Osteoblast (primary cell): ENCODE measurements around the gene TM9SF3. TPM values are rescaled to one million over a fixed set of nuclear protein-coding genes. Genes with fewer than 3 reads are reported as not detected.

ENCODE experiments used
- DNase-seq: peaks from one replicate; pipeline ENCODE4 v3.0.0; 2011; ENCODE audit warnings: low spot score, mixed read lengths; ENCODE audit not compliant: insufficient read length; ENCODE audit errors: missing footprints
- H2AFZ ChIP-seq: 2 replicates; pipeline ENCODE4 v1.6.0; 2011; ENCODE audit warnings: mild to moderate bottlenecking, low read length
- H3K27ac ChIP-seq: 2 replicates; pipeline ENCODE4 v1.5.1; 2011; ENCODE audit warnings: mild to moderate bottlenecking, low read depth, low read length, moderate library complexity
- H3K27me3 ChIP-seq: 2 replicates; pipeline ENCODE4 v1.6.0; 2012; ENCODE audit warnings: mild to moderate bottlenecking, control low read depth, inconsistent platforms, low read length, moderate library complexity; ENCODE audit not compliant: insufficient read depth
- H3K36me3 ChIP-seq: 2 replicates; pipeline ENCODE4 v1.5.1; 2011; ENCODE audit warnings: mild to moderate bottlenecking, low read length, control low read depth, moderate library complexity; ENCODE audit not compliant: insufficient read depth
- H3K4me1 ChIP-seq: 2 replicates; pipeline ENCODE4 v1.5.1; 2011; ENCODE audit warnings: mild to moderate bottlenecking, low read length, control low read depth, moderate library complexity; ENCODE audit not compliant: insufficient read depth
- H3K4me2 ChIP-seq: 2 replicates; pipeline ENCODE4 v1.6.0; 2011; ENCODE audit warnings: mild to moderate bottlenecking, low read length; ENCODE audit not compliant: insufficient read depth
- H3K4me3 ChIP-seq: fragments of 200-600 bp; sonication (generic); 3 replicates; pipeline ENCODE4 v1.5.1; 2012; ENCODE audit warnings: mild to moderate bottlenecking, low read length, inconsistent platforms; ENCODE audit not compliant: insufficient read depth
- H3K79me2 ChIP-seq: 2 replicates; pipeline ENCODE4 v1.6.0; 2012; ENCODE audit warnings: mild to moderate bottlenecking, low read length, control low read depth, inconsistent platforms; ENCODE audit not compliant: insufficient read depth
- H3K9me3 ChIP-seq: 2 replicates; pipeline ENCODE4 v1.5.1; 2011; ENCODE audit warnings: low read depth, low read length, control low read depth
- H4K20me1 ChIP-seq: 2 replicates; pipeline ENCODE4 v1.6.0; 2012; ENCODE audit warnings: mild to moderate bottlenecking, low read length, control low read depth; ENCODE audit not compliant: insufficient read depth
- total RNA-seq: library from RNA; depleted of rRNA; stranded (reverse); fragments of >200 nt; gene quantifications from 2 replicates; pipeline ENCODE4 v1.2.3, GENCODE V29; 2012
- TF ChIP-seq, protein P1 (sequence below): IDR thresholded peaks from 2 replicates; pipeline ENCODE4 v1.5.1; 2011; ENCODE audit warnings: mild to moderate bottlenecking, low read depth, low read length, moderate library complexity; ENCODE audit errors: extremely low read depth

TM9SF3 gene
- total RNA-seq, 1 donor = 124 TPM

DNA sequence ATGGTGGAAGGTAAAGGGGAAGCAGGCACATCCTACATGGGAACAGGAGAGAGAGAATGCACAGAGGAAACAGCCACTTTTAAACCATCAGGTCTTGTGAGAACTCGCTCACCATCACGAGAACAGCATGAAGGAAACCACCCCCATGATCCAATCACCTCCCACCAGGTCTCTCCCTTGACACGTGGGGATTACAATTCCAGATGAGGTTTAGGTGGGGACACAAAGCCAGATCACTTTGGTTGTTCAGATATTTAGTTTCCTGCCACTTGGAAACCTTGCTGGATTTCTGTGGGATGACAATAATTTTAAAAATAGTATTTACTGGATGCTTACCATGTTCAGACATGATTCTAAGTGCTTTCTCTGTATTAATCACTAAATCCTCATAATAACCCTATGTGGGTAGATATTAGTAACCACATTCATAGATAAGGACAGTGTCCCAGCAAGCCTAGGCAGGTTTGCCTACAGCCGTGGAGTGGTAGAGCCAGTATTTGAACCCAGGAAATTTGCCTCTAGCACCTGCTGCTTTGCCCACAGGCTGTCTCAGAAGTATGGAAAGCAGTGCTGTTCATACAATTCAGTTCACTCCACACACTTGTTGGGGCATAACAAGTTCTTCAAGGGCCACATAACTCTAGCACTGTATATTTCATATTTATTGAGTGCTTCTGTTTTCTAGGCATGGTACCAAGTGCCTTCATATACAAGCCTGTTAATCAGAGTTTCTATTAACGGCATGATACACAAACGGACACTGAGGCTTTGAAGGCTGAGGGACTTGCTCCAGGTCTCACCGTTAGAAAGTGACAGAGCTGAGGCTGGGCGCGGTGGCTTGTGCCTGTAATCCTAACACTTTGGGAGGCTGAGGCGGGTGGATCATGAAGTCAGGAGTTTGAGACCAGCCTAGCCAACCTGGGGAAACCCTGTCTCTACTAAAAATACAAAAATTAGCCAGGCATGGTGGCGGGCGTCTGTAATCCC is 81.4 kb downstream of the TM9SF3 start:
- no peaks in the 10 kb centered on the region for H3K27me3 ChIP-seq
- TF ChIP-seq, protein P1, sequence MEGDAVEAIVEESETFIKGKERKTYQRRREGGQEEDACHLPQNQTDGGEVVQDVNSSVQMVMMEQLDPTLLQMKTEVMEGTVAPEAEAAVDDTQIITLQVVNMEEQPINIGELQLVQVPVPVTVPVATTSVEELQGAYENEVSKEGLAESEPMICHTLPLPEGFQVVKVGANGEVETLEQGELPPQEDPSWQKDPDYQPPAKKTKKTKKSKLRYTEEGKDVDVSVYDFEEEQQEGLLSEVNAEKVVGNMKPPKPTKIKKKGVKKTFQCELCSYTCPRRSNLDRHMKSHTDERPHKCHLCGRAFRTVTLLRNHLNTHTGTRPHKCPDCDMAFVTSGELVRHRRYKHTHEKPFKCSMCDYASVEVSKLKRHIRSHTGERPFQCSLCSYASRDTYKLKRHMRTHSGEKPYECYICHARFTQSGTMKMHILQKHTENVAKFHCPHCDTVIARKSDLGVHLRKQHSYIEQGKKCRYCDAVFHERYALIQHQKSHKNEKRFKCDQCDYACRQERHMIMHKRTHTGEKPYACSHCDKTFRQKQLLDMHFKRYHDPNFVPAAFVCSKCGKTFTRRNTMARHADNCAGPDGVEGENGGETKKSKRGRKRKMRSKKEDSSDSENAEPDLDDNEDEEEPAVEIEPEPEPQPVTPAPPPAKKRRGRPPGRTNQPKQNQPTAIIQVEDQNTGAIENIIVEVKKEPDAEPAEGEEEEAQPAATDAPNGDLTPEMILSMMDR = no peak
- DNase-seq = no peak

DNA sequence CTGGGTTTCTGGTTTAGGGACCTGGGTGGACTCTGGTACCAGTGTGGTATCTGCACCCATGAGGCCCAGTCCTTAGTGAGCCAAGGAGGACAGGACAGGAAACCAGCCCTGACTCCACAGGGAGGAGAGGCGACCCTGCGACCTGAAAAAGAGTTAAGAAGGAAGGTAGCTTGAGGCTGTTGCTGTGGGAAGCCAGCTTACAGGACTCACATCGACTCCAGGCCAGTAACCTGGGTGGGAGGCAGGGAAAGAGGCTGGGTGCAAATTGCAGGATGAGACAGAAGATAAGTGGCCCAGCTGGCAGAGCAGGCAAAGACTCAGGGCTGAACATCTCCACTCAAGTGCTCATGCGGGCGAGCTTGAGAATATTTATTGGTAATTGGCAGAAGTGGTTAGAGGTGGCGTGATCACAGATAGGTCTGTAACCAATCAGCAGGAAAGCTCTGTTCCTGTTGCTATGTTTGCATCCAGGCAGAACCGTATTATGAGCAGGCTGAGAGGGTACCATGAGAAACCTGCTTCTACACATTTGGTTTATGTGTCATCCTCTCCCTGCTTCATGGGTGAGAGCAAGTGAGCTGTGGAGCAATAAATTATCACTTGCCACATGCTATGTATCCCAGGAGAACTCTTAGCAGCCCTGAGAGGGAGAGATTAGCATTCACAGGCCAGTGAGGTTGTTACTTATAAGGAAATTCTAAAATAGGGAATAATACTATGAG is 84.1 kb downstream of the TM9SF3 start:
- H3K79me2 ChIP-seq = no peaks in the 10 kb centered on the region
- H3K27me3 ChIP-seq = no peaks in the 10 kb centered on the region
- no peak overlapping the region for H3K27ac ChIP-seq
- H4K20me1 ChIP-seq = no peaks in the 10 kb centered on the region
- H3K4me3 ChIP-seq = no peak overlapping the region
- no peak overlapping the region for H3K4me2 ChIP-seq
- DNase-seq = no peak
- no peaks in the 10 kb centered on the region for H3K36me3 ChIP-seq
- H3K4me1 ChIP-seq = no peaks in the 10 kb centered on the region
- no peaks in the 10 kb centered on the region for H3K9me3 ChIP-seq
- H2AFZ ChIP-seq = no peak overlapping the region
- TF ChIP-seq, protein P1 = no peak

More for the DNA sequence above, 81.4 kb downstream of the TM9SF3 start:
- H3K4me3 ChIP-seq = no peak overlapping the region
- H3K79me2 ChIP-seq = no peaks in the 10 kb centered on the region
- peaks cover 4% of the 10 kb centered on the region for H3K4me1 ChIP-seq
- H3K4me2 ChIP-seq = no peak overlapping the region
- no peaks in the 10 kb centered on the region for H3K9me3 ChIP-seq
- H3K36me3 ChIP-seq = no peaks in the 10 kb centered on the region
- no peaks in the 10 kb centered on the region for H4K20me1 ChIP-seq
- no peak overlapping the region for H3K27ac ChIP-seq
- H2AFZ ChIP-seq = no peak overlapping the region

DNA sequence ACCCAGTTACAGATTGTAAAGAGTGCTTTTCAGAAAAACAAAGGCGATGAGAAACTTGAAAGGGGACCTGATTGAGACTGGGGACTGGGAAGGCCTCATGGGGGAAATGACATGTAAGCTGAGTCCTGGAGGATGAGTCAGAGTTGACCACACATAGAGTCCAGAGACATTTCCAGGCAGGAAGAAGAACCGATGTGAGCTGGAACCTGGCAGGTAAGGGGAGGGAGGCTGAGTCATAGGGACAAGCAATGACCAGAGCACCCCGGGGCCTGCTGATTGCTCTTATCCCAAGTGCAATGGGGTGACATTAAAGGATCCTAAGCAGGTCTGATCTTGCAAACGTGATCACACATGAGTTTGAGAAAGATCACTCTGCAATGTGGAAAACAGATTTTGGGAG is 84.8 kb downstream of the TM9SF3 start:
- Histone ChIP-seq H3K27me3 (no peaks in the 10 kb centered on the region), H3K36me3 (no peaks in the 10 kb centered on the region), H3K4me3 (no peak overlapping the region), H3K4me1 (no peaks in the 10 kb centered on the region), H3K9me3 (no peaks in the 10 kb centered on the region), H4K20me1 (no peaks in the 10 kb centered on the region), H3K79me2 (no peaks in the 10 kb centered on the region), H3K27ac (no peak overlapping the region), H2AFZ (no peak overlapping the region), H3K4me2 (no peak overlapping the region)
- no peak for DNase-seq
- TF ChIP-seq, protein P1 = no peak

DNA sequence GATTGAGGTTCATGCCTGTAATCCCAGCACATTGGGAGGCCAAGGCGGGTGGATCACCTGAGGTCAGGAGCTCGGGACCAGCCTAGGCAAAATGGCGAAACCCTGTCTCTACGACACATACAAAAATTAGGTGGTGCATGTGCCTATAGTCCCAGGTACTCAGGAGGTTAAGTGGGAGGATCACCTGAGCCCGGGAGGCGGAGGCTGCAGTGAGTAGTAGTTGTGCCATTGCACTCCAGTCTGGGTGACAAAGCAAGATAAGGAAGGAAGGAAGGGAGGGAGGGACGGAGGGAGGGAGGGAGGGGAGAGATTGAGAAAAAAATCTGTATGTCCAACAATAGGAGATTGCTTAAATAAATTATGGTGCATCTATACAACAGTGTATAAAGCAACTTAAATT is 86.3 kb downstream of the TM9SF3 start:
- Histone ChIP-seq H3K4me3 (no peak overlapping the region), H3K27me3 (no peaks in the 10 kb centered on the region), H3K27ac (no peak overlapping the region), H3K9me3 (no peaks in the 10 kb centered on the region), H2AFZ (no peak overlapping the region), H3K4me1 (no peaks in the 10 kb centered on the region), H4K20me1 (no peaks in the 10 kb centered on the region), H3K36me3 (no peaks in the 10 kb centered on the region), H3K79me2 (no peaks in the 10 kb centered on the region), H3K4me2 (no peak overlapping the region)
- no peak for DNase-seq
- TF ChIP-seq, protein P1 = no peak
